Measurements from ENCODE around the gene GAS7. TPM values are rescaled to one million over a fixed set of nuclear protein-coding genes. Genes with fewer than 3 reads are reported as not detected.

The GAS7 gene
- total and polyA plus RNA-seq, 10 of the 15 experiments (the other 5 are each of a cell fraction or from before 2014, with no cell fraction given): 2.3 to 53.4 (median 24.0) TPM

DNA sequence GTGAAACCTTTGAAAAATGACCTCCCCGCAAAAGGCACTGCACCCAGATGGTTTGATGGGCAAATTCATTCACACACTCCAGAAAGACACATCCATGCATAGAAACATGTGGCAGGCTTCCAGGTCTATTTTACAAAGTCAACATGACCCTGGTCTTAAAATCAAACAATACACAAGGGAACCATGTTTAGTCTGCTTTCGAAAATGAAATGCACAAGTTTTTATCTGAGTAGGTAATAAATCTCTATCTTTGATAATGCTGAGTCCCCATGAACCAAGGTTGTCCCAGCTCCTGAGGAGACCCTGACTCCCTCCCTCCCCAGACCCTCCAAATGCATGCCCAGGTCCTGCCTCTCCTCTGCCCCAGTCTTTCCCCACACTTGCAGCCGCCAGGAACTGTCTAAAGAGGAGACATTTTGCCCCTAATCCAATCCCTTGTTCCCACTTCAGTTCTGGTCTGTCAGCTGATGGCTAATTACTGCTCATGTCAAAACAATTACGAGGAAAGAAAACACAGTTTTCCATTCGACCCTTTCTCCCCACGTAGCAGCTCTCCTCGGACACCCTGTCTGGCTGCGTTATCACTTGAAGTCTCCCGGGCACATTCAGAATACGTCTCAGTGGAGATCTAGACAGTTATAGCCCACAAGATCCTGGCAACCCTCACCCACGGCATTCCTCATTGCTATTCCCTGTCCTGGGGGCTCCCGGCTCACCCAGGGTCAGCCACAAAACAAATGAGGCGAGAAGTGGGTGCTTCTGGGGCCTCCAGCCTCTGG, 224.5 kb downstream of the GAS7 start (continued):
- TF ChIP-seq POLR2AphosphoS5 (IDR thresholded peaks at IDR 0.05; ENCODE audit: low read length): no peak
- TF ChIP-seq ZSCAN29 (IDR thresholded peaks at IDR 0.05): no peak
- TF ChIP-seq FOXM1 (IDR thresholded peaks at IDR 0.05; ENCODE audit: low read depth, low read length): no peak
- TF ChIP-seq ESRRA (IDR thresholded peaks at IDR 0.05; ENCODE audit: low read length): no peak
- TF ChIP-seq, protein P1, sequence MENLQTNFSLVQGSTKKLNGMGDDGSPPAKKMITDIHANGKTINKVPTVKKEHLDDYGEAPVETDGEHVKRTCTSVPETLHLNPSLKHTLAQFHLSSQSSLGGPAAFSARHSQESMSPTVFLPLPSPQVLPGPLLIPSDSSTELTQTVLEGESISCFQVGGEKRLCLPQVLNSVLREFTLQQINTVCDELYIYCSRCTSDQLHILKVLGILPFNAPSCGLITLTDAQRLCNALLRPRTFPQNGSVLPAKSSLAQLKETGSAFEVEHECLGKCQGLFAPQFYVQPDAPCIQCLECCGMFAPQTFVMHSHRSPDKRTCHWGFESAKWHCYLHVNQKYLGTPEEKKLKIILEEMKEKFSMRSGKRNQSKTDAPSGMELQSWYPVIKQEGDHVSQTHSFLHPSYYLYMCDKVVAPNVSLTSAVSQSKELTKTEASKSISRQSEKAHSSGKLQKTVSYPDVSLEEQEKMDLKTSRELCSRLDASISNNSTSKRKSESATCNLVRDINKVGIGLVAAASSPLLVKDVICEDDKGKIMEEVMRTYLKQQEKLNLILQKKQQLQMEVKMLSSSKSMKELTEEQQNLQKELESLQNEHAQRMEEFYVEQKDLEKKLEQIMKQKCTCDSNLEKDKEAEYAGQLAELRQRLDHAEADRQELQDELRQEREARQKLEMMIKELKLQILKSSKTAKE (IDR thresholded peaks at IDR 0.05; ENCODE audit: low read depth, poor library complexity, severe bottlenecking): no peak
- no peak for TF ChIP-seq TCF3 (IDR thresholded peaks at IDR 0.05; ENCODE audit: borderline replicate concordance, insufficient read depth, low read depth, low read length)

DNA sequence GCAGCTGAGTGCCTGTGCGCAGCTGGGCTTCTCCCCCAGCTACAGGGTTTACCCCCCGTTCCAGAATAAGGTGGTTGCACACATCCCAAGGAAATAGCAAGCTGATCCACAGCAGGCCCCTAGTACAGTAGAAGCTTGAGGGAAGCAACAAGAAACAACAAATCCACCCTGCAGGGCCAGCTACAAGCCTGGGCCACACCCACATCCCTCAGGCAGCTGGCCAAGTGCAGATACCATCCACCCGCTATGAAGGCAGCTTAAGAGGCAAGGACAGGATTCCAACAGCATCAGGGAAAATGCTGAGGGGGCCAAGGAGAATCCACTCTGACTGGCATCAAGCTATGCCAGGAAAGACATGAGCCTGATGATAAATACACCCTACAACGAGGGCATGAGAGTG, 226.4 kb downstream of the GAS7 start:
- Histone ChIP-seq H3K9me3 (replicated peaks; ENCODE audit: control insufficient read depth, insufficient read depth, low read length) (no peaks in the 10 kb centered on the region), H3K9ac (ENCODE audit: control insufficient read depth, insufficient read depth, low read length) (no peak overlapping the region), H3K79me2 (ENCODE audit: control insufficient read depth, insufficient read depth, low read length) (no peaks in the 10 kb centered on the region), H3K27ac (ENCODE audit: control insufficient read depth, insufficient read depth) (no peak overlapping the region), H3K4me2 (ENCODE audit: control insufficient read depth, insufficient read depth) (no peak overlapping the region), H4K20me1 (ENCODE audit: control insufficient read depth, insufficient read depth) (no peaks in the 10 kb centered on the region), H3K27me3 (replicated peaks in 1 of 2; ENCODE audit: control insufficient read depth in 2 of 2, insufficient read depth in 2 of 2, low read length in 1 of 2) (no peaks in the 10 kb centered on the region), H3K36me3 (ENCODE audit: control insufficient read depth in 2 of 2, insufficient read depth in 2 of 2, low read length in 1 of 2) (no peaks in the 10 kb centered on the region), H3K4me1 (ENCODE audit: control insufficient read depth, insufficient read depth, low read length) (peaks cover 6% of the 10 kb centered on the region; the same call in 1 of the 2 replicates), H2AFZ (ENCODE audit: control insufficient read depth, low read depth, low read length) (no peak overlapping the region), H3K4me3 (no peak overlapping the region)
- BruUV-seq (replicated peaks): no TSS peak
- CTCF ChIA-PET: interaction anchor here (0.7 kb wide), 1 partner anchor 255 kb away, joined by 3 read pairs; no protein-coding TSS in a partner anchor
- WGBS (ENCODE audit: insufficient coverage, insufficient replicate concordance, low lambda C conversion rate, missing lambda C conversion rate): 33% methylated on average over 4 of the region's 4 CpGs
- POLR2A ChIA-PET: no interaction called here
- intact Hi-C loops (cut with micrococcal nuclease; ENCODE audit: unreplicated experiment) (no loop called here), in situ Hi-C loops (cut with MboI) (no loop called here)
- DNase-seq (ENCODE audit: low read depth, low spot score) (no peak), ATAC-seq (no peak), FAIRE-seq (no peak)
- RAD21 ChIA-PET (ENCODE audit: unreplicated experiment): no interaction called here
- TF ChIP-seq CREB1 (IDR thresholded peaks at IDR 0.05; ENCODE audit: low read depth): no peak
- SMC1A ChIA-PET (ENCODE audit: uncharacterized antibody, unreplicated experiment): interaction anchor here (1.3 kb wide), 1 partner anchor 255 kb away, joined by 4 read pairs; no protein-coding TSS in a partner anchor
